Vagina (tissue), 2 donors: Measurements from ENCODE around the gene RASA3.

Experiments
- POLR2A ChIP-seq, 2 donors: fragments of 450-650 bp; IDR thresholded peaks; one replicate each; pipeline ENCODE4 v1.6.1; 2017; ENCODE audit warnings: antibody characterized with exemption in 2 of 2, mild to moderate bottlenecking in 2 of 2, moderate library complexity in 2 of 2
- POLR2AphosphoS5 ChIP-seq, 2 donors: sonication (generic); formaldehyde crosslinking; IDR thresholded peaks; one replicate each; pipeline ENCODE4 v1.9.0; 2017; ENCODE audit warnings: antibody characterized with exemption in 2 of 2, mild to moderate bottlenecking in 2 of 2, low read depth in 1 of 2; ENCODE audit not compliant: insufficient read depth in 1 of 2
- TF ChIP-seq, protein P1 (sequence below), 3 experiments: fragments of 450-650 bp in 2 of 3; fragments of 200-600 bp in 1 of 3; sonication (generic) in 1 of 3; IDR thresholded peaks; one replicate each; pipeline ENCODE4 v1.5.1; 2017 to 2019; ENCODE audit warnings: antibody characterized with exemption in 3 of 3, mild to moderate bottlenecking in 2 of 3, moderate library complexity in 2 of 3

DNA sequence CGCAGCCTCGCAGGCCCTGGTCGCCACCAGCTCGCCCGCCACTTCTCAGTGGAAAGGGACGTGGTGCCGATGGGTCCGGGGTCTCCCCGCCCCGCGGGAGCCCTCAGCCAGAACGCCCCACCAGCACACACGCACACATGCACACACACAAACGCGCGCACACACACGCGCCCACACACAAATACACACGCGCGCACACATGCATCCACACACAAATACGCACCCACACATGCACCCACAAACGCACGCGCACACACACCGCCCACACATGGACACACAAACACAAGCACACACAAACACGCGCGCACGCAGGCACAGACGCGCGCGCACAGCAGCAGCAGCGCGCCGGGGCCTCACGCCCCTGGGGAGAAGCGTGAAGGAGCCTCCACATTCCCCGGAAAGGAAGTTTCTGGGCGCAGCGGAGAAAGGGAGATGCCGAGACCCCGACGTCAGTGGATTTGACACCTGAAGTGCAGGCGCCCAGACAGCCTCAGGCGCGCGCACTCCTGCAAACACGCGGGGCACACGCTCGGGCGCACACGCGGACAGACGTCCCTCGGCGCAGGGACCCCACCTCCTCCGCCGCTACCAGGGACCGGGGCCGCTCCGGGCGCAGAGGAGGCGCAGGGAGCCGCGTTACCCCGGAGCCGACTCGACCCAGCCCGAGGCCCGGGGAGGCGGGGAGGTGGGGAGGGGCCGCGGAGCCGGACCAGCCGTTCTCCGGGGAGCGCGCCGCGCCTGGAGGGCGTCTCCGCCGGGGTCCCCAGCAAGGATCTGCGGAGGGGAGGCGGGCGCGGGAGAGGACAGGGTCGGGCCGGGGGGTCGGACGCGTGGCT lies 622 bp downstream of the RASA3 start:
- TF ChIP-seq POLR2AphosphoS5 (IDR thresholded peaks at IDR 0.05; ENCODE audit: insufficient read depth in 1 of 2, low read depth in 1 of 2) (no peak), POLR2A (IDR thresholded peaks at IDR 0.05) (no peak)
- TF ChIP-seq, protein P1, sequence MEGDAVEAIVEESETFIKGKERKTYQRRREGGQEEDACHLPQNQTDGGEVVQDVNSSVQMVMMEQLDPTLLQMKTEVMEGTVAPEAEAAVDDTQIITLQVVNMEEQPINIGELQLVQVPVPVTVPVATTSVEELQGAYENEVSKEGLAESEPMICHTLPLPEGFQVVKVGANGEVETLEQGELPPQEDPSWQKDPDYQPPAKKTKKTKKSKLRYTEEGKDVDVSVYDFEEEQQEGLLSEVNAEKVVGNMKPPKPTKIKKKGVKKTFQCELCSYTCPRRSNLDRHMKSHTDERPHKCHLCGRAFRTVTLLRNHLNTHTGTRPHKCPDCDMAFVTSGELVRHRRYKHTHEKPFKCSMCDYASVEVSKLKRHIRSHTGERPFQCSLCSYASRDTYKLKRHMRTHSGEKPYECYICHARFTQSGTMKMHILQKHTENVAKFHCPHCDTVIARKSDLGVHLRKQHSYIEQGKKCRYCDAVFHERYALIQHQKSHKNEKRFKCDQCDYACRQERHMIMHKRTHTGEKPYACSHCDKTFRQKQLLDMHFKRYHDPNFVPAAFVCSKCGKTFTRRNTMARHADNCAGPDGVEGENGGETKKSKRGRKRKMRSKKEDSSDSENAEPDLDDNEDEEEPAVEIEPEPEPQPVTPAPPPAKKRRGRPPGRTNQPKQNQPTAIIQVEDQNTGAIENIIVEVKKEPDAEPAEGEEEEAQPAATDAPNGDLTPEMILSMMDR (IDR thresholded peaks at IDR 0.05) = no peak
